Activated T-cell treated with anti-CD3 and anti-CD28 coated beads for 24 hours (primary cell): ENCODE measurements around the gene ZNF175.
"Not testable (repeated sequence)": the region's sequence is repeated elsewhere in the genome, so short reads cannot be mapped to it uniquely, and the experiment has no call there.

ENCODE experiments used
- DNase-seq: peaks from one replicate; pipeline ENCODE4 v3.0.0-alpha.2; 2020; ENCODE audit warnings: low read depth

Gene ZNF175

GRCh38 chr19:51592521-51592920 lies 21.4 kb downstream of the ZNF175 start:
- DNase-seq = no peak

GRCh38 chr19:51593138-51593890 lies 22.2 kb downstream of the ZNF175 start:
- no peak for DNase-seq

GRCh38 chr19:51593969-51594773 lies 23.1 kb downstream of the ZNF175 start:
- peak; percentile 94 for DNase-seq

- DNase-seq = no peak
Measured at GRCh38 chr19:51594774-51595109, 23.7 kb downstream of the ZNF175 start.

- DNase-seq = no peak
Measured at GRCh38 chr19:51595190-51596175, 24.4 kb downstream of the ZNF175 start.

GRCh38 chr19:51598159-51598915 lies 27.3 kb downstream of the ZNF175 start:
- no peak for DNase-seq

GRCh38 chr19:51599084-51599483 lies 28.0 kb downstream of the ZNF175 start:
- DNase-seq = no peak

GRCh38 chr19:51600940-51601580 lies 30.0 kb downstream of the ZNF175 start:
- no peak for DNase-seq

GRCh38 chr19:51602189-51602854 lies 31.2 kb downstream of the ZNF175 start:
- no peak for DNase-seq

GRCh38 chr19:51607077-51607476 lies 36.0 kb downstream of the ZNF175 start:
- peak; percentile 32 for DNase-seq

- DNase-seq = peak; percentile 36
Measured at GRCh38 chr19:51607920-51608562, 37.0 kb downstream of the ZNF175 start.

GRCh38 chr19:51610576-51610975 lies 39.5 kb downstream of the ZNF175 start:
- no peak for DNase-seq

- no peak for DNase-seq
Measured at GRCh38 chr19:51614789-51615188, 43.7 kb downstream of the ZNF175 start.

GRCh38 chr19:51615991-51616390 lies 44.9 kb downstream of the ZNF175 start:
- DNase-seq = no peak

- DNase-seq = no peak
Measured at GRCh38 chr19:51621178-51621577, 50.1 kb downstream of the ZNF175 start.

GRCh38 chr19:51626675-51627074 lies 55.6 kb downstream of the ZNF175 start:
- DNase-seq = no peak

- DNase-seq = no peak
Measured at GRCh38 chr19:51627491-51628138, 56.5 kb downstream of the ZNF175 start.

- no peak for DNase-seq
Measured at GRCh38 chr19:51628153-51628939, 57.3 kb downstream of the ZNF175 start.

- not testable (repeated sequence) for DNase-seq
Measured at GRCh38 chr19:51630315-51630714, 59.2 kb downstream of the ZNF175 start, which contains the start of gene SIGLEC5. Gene SIGLEC5 (minus strand): TSS chr19:51630401. CDS start chr19:51630335, 66 bp downstream.
